HG03521 (cell line): ENCODE results near the gene KLF13.

Experiments
- ATAC-seq: cut with Tn5 transposase; IDR thresholded peaks from one replicate; pipeline ENCODE4 v1.9.1; 2021; ENCODE audit warnings: mild to moderate bottlenecking, moderate library complexity; ENCODE audit not compliant: unreplicated experiment

KLF13 gene

DNA sequence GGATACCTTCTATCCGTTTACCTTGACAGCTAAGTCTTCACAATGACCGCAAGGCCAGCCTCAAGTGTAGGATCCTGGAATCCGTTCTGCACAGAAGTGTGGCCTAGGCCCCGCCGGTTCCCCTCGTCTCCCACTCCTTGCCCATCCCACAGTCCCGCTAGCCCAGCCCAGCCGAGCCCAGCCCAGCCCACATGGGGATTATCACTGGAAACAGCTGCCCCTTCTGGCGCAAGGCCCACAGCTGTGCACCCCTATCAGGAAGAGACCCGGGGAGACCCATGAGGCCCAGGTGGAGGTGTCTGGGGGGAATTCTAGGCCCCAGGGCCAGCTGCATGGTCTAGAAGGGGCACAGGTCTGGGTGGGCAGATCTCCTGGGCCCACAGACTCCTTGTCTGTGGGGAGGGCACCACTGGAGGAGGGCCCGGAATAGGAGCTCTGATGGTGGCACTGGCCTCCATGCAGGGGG is 27.9 kb upstream of the KLF13 start:
- ATAC-seq = no peak

DNA sequence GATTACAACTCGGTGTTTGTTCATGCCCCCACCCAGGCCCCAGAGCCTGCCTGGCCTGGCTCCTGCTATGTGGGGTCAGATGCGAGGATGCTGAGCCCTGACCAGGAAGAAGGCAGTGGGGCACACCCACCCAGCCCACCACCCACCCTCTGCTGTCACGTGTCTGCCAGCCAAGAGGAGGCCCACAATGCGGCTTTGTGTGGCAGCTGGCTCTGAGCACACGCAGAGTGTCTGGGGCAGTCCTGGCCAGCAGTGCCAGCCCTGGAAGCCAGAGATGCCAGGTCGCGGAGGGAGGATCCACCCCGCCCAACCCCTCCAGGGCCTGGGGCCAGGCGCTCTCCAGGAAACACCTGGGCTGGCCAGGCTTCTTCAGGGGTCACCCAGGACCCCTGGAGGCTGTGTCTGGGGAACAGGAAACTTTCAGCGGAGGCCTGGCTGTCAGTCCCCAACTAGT is 26.4 kb upstream of the KLF13 start:
- no peak for ATAC-seq

DNA sequence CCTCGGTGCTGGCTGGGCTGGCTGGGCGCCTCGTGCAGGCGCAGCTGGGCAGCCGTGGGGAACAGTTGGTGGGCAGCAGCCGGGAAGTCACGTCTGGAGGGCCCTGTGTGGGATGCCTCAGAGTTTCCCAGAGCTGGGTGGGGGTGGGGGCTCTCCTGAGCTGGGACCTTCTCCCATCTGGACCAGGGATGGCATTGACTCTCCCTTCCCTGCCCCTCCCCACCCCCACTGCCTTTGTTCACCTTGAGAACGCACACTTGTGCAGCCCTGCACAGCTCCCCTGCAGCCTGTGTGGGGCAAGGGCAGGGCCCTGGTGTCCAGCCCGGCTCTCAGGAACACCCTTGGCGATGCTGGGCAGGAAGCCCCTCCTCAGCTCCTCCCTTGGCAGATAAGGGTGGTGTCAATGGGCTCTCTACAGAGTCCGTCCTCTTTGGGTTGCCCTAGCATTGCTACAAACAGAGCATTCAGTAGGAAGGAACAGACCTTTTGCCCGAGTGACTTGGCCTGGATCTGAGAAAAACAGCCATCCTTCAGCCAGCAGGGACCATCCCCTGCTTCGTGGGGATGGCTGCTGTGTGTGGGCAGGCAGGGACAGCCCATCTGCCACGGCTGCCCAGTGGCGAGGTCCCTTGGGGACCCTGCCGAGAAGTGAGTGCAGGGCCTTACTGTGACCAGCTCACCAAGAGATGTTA is 25.5 kb upstream of the KLF13 start:
- ATAC-seq = no peak

DNA sequence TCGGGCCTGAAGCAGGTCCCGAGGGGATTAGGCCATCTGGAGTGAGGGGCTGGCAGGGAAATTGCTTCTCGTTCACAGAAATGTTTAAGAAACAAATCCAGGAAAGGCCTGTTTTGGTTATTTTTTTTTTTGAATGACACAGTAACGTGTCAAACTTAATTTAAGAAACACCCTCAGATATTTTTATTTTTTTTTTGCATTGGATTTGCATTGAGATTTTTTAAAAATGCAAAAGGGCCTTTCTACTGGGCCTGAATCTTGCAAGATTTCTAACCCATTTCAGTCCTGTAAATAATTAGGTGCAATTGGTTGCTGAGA is 25.0 kb upstream of the KLF13 start:
- no peak for ATAC-seq

DNA sequence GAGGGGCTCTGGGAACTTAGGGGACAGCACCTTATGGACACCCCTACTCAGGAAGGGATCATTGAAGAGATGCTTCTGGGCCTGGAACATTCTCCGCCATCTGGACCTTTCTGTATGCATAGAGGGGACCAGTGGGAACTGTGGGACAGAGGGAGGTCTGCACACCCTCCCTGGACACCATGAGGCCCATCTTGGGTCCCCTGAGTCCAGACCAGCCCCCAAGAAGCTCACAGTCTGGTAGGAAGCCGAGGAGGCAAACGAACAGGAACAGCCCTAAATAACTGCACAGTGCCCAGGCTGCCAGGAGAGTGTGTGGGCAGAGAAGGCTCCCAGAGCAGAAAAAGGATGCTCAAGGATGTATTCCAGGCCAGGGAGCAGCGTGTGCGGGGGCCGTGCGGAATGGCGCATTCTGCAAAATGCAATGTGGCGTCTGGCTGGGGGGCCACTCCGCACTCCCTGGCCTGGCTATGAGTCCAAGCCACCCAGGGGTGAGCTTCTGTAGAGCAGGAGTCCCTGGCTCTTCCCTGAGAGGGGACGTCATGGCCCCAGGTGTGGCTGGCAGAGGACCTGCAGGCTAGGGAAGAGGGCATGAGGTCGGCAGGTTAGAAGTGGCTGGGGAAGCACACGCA is 24.5 kb upstream of the KLF13 start:
- no peak for ATAC-seq

DNA sequence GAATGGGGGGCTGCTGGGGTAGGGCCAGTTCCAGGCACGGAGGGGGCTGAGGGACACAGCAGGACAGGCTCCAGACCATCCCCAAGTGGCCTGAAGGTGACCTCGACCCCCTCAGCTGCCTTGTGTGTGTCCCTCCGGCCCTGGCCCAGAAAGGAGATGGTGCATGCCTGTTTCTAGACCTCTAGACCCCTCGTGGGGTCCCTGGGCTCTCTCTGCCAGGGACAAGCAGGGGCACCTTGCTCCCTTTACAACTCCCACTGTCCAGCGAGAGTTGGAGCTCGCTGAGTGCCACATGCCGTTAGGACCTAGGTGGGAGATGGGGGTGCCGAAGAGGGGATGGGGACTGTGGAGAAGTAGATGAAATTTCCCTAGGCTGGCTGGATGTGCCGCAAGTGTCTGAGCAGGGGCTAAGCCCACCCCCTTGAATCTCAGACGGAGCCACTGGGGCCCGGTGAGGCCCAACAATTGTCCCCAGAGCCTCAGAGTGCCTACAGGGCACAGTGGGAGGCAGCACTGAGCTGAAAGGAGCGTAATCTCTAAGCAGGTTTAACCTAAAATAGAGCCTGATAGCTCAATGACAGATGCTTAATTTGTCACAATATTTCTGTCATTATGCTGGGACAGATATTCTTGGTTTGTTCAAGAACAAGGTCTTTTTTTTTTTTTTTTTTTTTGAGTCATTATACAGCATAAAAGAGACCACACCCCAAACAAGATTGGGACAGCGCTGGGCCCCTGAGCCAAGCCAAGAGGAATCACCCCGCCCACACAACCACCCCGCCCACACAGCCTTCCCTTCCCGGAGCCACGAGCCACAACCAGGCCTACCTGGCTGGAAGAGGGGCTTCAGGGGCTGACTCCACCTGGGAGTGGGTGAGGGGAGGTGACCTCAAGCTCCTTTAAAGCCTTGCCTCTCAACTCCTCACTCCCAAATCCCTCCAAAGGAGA is 23.6 kb upstream of the KLF13 start:
- no peak for ATAC-seq

DNA sequence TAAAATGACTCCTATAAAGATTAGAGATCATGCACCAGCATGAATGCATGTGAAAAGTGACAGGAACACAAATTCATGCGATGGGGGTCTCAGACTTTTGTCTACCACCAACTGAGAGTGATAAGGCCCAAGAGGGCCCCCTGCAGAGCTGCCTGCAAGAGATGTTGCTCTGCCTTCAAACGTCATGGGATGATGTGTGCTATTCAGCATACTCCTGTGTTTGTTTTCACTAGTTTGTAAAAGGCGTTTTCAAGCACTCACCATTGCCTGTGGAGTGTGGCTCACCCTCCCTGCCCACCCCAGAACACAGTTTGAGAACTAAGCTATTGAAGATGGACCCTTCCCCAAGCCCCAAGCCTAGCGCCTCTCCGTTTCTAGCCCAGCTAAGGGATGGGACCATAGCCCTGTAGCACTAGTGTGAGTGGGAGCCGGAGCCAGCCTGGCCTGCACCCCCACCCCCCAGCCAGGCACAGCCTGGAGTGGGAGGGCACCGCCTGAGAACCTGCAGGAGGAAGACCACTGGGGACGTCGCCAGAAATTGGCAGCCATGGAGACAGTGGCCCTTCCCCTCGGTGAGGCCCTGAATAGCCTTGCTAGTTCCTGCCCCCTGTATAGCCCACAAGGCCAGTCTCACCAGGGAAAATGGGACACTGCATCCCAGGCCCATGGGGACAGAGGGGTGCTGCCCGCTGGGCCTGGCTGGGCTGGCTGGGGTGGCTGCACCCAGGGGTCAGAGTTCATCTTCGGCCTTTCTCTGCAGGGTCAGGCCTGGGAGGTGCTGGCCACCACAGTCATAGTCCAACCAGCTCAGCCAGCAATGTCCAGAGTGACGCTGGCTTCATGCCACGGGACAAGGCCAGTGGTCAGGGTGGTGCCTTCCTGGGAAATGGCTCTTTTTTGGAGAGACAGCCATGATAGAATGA is 22.6 kb upstream of the KLF13 start:
- no peak for ATAC-seq

DNA sequence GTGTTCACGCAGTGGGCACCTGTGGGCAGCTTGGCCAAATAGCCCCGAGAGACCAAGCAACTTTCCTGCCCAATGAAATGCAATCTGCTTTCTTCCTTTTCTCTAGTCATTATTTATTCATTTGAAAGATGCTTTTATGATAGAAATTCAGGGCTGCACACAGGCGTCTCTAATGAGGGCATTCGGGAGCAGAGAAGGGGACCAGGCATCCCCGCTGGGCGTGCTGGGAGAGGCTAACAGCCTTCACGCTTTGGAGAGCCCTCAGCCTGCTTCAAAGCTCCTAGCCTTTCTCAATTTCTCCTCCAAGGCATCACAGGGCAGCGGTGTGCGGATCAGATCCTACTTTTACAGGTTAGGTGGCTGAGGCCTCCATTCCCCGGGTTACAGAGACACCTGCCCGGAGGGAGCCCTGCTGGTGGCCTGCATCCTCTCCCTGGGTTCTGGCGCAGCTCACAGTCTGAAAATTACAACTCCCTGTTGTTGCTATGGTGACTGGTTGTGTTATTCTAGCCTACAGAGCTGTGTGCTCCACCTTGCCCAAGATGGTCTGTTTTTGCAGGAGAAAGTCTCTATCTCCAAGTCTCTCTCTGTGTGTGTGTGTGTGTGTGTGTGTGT is 21.8 kb upstream of the KLF13 start:
- ATAC-seq = no peak

DNA sequence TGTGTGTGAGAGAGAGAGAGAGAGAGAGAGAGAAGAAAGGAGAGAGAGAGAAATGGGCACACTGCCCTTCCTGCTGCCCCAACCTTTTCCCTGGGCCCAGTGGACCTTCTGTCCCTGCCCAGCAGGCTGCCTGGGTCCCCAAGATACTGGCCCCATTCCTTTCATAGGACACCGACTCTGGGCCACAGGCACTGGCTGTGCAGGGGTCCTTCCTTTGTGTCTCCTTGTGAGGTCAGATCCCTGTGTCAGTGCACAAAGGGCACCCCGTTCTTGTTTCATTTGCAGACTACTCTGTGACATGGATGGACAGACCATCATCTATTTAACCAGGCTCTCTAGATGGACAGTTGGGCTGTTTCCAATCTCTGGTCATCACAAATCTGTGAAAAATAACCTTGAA is 21.3 kb upstream of the KLF13 start:
- ATAC-seq = no peak

DNA sequence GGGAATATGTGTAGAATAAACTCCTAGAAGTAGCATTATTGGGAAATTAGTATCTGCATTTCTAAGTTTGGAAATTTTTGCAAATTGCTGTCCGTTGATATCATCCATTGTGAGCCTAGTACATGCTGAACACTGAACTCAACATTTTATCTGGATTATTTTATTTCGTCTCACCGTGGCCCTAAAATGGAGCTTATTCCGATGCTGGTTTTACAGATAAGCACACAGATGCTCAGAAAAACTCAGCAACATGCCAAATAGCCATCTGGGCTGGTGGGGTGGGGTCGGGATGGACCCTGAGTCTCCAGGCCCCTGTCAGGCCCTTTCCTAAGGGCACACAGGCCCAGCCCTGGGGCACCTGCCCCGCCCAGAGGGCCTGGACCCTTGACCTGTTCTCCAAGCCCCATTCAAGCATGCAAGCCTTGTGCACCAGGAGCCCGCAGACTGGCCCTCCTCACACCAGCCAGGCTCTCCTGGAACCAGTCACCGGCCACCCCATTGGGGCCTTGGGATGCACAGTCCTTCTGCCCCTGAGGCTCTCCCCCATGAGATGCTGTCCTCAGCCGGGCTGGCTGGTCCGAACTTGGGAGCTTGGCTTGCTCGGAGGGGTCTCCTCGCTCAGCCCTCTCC is 20.7 kb upstream of the KLF13 start:
- no peak for ATAC-seq

DNA sequence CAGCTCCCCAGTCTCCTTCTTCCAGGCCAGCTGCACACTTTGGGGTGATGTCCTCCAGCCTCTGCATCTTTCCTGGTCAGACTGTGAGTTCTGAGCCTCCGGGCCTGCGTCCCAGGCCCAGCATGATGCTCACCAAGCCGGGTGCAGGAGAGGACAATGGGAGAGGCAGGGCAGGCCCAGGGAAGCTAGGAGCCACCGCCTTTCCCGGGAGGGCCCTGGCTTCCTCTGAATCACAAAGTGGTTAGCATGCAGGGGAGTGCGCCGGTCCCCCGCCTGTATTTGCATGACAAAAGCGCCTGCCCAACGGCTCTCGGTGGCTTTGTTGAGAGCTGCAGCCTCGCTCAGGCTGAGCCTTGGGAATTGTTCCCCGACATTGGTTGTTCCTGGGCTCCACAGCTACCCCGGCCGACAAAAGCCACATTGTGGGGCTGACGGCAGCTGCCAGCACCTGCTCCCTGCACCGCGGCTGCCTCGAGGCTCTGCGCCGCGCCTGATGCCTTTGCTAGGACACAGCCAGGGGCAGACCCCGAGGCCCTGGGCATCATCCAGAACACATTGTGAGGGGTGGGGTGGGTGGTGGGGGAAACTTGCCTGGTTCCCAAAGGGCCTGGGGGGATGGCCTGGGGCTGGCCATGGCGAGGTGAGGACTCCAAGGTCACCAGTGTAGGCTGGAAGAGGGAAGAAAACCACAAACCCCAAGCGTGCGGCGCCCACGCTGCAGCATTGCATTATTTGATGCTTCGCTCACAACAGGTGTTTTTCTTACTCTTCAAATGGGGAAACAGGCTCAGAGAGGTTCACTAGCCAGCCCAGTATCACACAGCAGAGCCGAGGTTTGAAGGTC is 20.0 kb upstream of the KLF13 start:
- no peak for ATAC-seq

DNA sequence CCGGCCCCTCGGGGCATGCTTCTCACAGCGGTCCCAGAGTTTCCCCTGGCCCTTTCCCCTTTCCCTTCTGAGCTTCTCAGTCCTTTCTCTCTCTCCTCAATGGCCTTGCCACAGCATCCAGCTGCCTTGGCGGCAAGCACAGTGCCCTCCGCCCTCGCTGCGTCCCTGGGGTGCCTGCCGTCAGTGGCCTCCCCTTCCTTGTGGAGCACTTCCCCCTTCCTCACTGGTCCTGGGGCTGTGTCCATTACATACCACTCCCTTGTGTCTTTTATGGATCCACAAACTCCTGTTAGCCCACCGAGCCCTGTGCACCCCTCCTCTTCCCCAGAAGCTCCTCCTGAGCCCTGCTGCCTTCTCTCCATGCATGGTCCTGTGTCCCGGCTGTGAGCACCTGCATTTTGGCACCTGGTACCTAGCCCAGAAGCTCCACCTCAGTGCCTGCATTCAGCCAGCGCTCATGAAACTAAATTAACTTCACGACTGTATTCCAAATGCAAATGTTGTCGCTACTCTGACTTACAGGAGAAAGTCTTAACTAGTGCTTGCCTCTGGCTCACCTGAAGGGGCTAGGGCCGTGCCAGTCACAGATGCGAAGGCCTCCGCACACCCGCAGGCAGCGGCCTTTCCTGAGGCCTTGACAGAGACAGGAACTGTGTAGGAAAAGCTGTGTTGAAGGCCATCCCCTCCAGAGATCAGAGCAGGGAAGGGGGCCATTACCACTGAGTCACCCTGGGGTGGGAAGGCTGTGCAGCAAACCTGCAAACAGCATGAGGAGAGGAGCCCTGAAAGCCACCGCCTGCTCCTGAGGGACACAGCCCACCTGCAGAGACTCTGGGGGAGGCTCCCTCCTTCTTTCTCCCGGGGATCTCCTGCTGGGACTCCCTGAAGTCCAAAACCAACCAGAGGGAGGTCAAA is 19.1 kb upstream of the KLF13 start:
- ATAC-seq = no peak

DNA sequence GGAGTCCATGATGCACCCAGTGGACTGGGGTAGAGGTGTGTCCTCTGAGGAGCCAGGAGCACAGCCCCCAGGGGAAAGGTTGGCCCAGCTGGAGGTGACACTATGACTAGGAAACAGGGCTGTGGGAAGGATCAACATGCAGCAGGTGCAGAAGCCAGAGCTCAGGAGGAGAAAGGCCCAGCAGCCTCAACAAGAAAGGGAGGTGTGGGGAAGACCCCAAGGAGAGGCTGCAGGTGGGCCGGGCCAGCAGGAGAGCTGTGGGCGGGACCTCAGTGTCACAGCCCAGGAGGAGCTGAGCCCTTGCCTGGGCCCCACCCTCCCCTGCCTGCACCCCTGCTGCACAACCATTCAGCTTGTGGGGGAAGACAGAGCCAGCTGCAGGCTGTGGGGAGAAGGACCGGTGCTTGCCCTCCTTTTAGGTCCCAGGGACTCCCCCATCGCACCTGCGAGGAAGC is 18.4 kb upstream of the KLF13 start:
- ATAC-seq = peak; percentile 67

DNA sequence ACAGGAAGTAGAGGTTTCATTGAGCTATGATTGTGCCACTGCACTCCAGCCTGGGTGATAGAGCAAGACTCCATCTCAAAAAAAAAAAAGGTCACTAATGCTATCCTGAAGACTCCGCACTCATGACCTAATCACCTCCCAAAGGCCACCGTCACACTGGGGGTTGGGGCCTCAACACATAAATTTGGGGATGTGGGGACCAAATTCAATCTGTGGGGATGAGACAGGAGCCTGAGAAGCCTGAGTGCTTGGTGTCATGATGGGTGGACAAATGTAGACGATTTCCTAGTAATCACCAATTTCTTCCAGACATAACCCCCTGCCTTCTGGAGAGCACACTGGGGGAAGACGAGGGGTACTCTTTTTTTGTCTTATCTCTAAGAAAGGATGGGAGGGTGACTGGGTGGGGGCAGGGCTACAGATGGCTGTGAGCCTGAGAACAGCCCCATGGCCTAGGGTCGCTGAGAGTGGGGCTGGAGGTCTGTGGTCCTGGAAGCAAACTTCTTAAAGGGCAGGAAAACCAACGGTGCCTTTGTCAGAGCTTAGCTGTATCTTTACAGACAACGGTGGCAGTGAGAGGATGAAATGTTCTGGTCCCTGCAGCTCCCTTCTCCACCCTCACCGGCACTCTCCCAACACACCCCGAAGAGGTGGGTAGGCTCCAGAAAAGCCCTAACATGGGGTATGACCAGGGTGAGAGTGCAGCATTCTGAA is 16.6 kb upstream of the KLF13 start:
- no peak for ATAC-seq

DNA sequence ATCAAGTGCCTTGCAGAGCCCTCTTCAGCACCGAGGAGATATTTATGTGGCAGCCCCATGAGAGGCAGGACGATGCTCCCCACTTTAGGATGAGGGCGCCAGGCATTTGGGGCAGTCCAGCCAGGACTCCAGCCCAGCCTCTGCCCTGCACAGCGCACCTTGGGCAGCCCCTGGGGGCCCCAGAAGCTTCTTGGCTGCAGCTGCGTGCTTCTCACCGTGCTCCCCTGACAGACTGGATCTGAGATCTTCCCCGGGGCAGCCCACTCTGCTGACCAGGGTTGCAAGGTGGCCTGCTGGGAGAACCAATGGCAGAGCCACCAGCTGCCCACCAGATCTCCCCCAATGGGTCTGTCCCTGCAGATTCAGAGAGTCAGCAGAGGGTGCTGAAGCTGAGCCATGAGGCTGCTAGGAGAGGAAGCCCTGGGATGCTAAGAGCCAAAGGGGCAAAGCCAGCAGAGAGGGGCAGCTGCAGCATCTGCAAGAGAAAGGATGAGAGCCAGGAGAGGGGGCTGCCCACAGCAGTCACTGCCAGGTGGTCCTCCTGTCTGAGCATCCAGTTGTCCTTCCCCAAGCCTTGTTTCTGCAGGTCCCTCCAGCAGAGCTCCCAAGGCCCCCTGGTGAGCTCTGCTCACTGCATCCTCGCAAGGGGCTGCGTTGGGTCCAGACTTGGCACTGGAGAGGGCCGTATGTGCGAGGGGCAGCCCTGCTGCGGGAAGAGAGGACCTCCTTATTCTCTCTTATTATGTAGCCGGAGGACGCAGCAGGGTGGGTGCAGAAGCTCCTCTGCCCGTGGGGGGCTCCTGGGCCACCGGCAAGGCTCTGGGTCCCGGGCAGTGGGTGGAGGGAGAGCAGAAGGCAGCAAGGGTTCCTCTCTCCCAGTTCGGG is 14.7 kb upstream of the KLF13 start:
- no peak for ATAC-seq

DNA sequence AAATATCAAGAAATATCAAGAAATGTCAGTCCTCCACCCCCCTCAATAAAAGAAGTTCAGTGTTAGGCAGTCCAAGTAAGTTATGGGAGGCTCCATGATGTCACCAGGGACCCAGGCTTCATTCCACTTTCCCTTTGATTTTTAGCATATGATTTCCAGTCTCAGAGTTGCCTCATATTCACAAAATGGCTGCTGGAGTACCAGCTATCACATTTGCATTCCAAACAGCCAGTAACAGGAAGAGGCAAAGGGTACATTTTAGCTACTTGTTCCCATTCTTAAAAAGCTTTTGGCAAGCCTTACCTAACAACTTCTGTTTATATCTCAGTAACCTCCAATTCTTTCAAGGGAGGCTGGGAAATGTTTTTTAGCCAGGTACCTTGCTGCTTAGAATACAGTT is 13.4 kb upstream of the KLF13 start:
- ATAC-seq = no peak
